ENCODE results near the gene CHL1.

- TF ChIP-seq CTCF (IDR thresholded peaks at IDR 0.05) = no peak
- no peak for TF ChIP-seq POLR2A (IDR thresholded peaks at IDR 0.05)
Measured at GRCh38 chr3:394775-395174, 198.2 kb downstream of the CHL1 start.

All from uterus (tissue), 2 donors.